A673 (cell line): ENCODE measurements around the gene NRXN3. TPM values are rescaled to one million over a fixed set of nuclear protein-coding genes. Genes with fewer than 3 reads are reported as not detected.

Experiments
- BruUV-seq: library from RNA; stranded (reverse); fragments of 400-500 nt; replicated peaks from 2 replicates; lab custom pipeline; 2021; lab: Mats Ljungman, UMichigan
- CTCF ChIA-PET: fragments of 300-600 bp; sonication (Branson Sonifier 250); formaldehyde crosslinking; loops from one replicate; lab custom pipeline; 2022; ENCODE audit warnings: antibody characterized with exemption; lab: Charles Lee
- POLR2A ChIA-PET: fragments of 300-600 bp; sonication (Branson Sonifier 250); formaldehyde crosslinking; loops from one replicate; lab custom pipeline; 2022; ENCODE audit warnings: antibody characterized with exemption; ENCODE audit not compliant: low non-redundant PET; lab: Charles Lee
- DNase-seq: peaks from one replicate; pipeline ENCODE4 v3.0.0-alpha.2; 2015; ENCODE audit warnings: low spot score
- H3K27ac ChIP-seq: fragments of 200-600 bp; sonication (generic); 2 replicates; pipeline ENCODE4 v1.5.1; 2016; ENCODE audit warnings: mixed run types, low read depth, mild to moderate bottlenecking, mixed read lengths, antibody characterized with exemption, low read length; ENCODE audit not compliant: poor library complexity, severe bottlenecking
- H3K27me3 ChIP-seq: fragments of 200-600 bp; sonication (generic); replicated peaks from 2 replicates; pipeline ENCODE4 v1.6.1; 2017; ENCODE audit warnings: mixed run types, low read depth, mild to moderate bottlenecking, mixed read lengths, antibody characterized with exemption, low read length; ENCODE audit not compliant: insufficient read depth, poor library complexity
- H3K36me3 ChIP-seq: fragments of 200-600 bp; sonication (generic); 2 replicates; pipeline ENCODE4 v1.6.1; 2016; ENCODE audit warnings: mixed run types, mild to moderate bottlenecking, mixed read lengths, antibody characterized with exemption, low read length; ENCODE audit not compliant: insufficient read depth, poor library complexity, severe bottlenecking
- H3K4me1 ChIP-seq: fragments of 200-600 bp; sonication (generic); 2 replicates; pipeline ENCODE4 v1.6.1; 2017; ENCODE audit warnings: mixed run types, mild to moderate bottlenecking, mixed read lengths, antibody characterized with exemption, low read length; ENCODE audit not compliant: insufficient read depth, poor library complexity, severe bottlenecking
- H3K4me3 ChIP-seq: fragments of 200-600 bp; sonication (generic); 2 replicates; pipeline ENCODE4 v1.5.1; 2016; ENCODE audit warnings: low read depth, mixed run types, mild to moderate bottlenecking, mixed read lengths, low read length; ENCODE audit not compliant: poor library complexity, severe bottlenecking
- H3K9me3 ChIP-seq: fragments of 200-600 bp; sonication (generic); 2 replicates; pipeline ENCODE4 v1.6.1; 2016; ENCODE audit warnings: mixed run types, low read depth, mild to moderate bottlenecking, mixed read lengths, antibody characterized with exemption, low read length; ENCODE audit not compliant: poor library complexity, severe bottlenecking
- CTCF ChIP-seq: fragments of 300-800, 200-600 bp; sonication (generic); conservative IDR thresholded peaks from 2 replicates; pipeline ENCODE4 v1.5.1; 2017; ENCODE audit warnings: low read depth, mild to moderate bottlenecking, antibody characterized with exemption, low read length, moderate library complexity, mixed read lengths
- EZH2 ChIP-seq: fragments of 200-600 bp; sonication (generic); IDR thresholded peaks from 2 replicates; pipeline ENCODE4 v1.6.1; 2017; ENCODE audit warnings: borderline replicate concordance, low read depth, mild to moderate bottlenecking, mixed read lengths, antibody characterized with exemption, low read length; ENCODE audit not compliant: poor library complexity, severe bottlenecking
- intact Hi-C: fragments of 100-400 bp; cut with micrococcal nuclease; formaldehyde crosslinking; loops from one replicate; pipeline ENCODE4 v1.10.0; 2022; ENCODE audit not compliant: unreplicated experiment
- total RNA-seq: library from RNA; stranded (reverse); gene quantifications from 2 replicates; pipeline ENCODE4 v1.2.3, GENCODE V29; 2021

The NRXN3 gene
- total RNA-seq, 1 experiment from 2014 or later = 0.21 TPM

GRCh38 chr14:79357307-79357706, 1187.1 kb downstream of the NRXN3 start:
- POLR2A ChIA-PET = no interaction called here
- no TSS peak for BruUV-seq

GRCh38 chr14:79363291-79363690, 1193.1 kb downstream of the NRXN3 start:
- Histone ChIP-seq H3K27me3 (no peaks in the 10 kb centered on the region), H3K4me1 (no peaks in the 10 kb centered on the region), H3K4me3 (no peak overlapping the region), H3K9me3 (no peaks in the 10 kb centered on the region), H3K36me3 (no peaks in the 10 kb centered on the region), H3K27ac (no peak overlapping the region)
- no TSS peak for BruUV-seq
- intact Hi-C loops = no loop called here
- TF ChIP-seq CTCF (no peak), EZH2 (no peak)
- no peak for DNase-seq
- ChIA-PET POLR2A (no interaction called here), CTCF (interaction anchor here (0.7 kb wide), 1 partner anchor 12 kb away, joined by 4 read pairs; no protein-coding TSS in a partner anchor)

More at GRCh38 chr14:79357307-79357706, 1187.1 kb downstream of the NRXN3 start:
- DNase-seq = no peak
- no peak overlapping the region for H3K27ac ChIP-seq
- peaks cover 4% of the 10 kb centered on the region for H3K27me3 ChIP-seq
- CTCF ChIA-PET = no interaction called here
- TF ChIP-seq CTCF = no peak
- TF ChIP-seq EZH2 = no peak
- no peaks in the 10 kb centered on the region for H3K36me3 ChIP-seq
- intact Hi-C loops = no loop called here
- no peaks in the 10 kb centered on the region for H3K9me3 ChIP-seq
- H3K4me1 ChIP-seq = no peaks in the 10 kb centered on the region
- no peak overlapping the region for H3K4me3 ChIP-seq

- no peak overlapping the region for H3K4me3 ChIP-seq
- H3K36me3 ChIP-seq = no peaks in the 10 kb centered on the region
- H3K9me3 ChIP-seq = no peaks in the 10 kb centered on the region
- intact Hi-C loops = no loop called here
- TF ChIP-seq CTCF (no peak), EZH2 (no peak)
- peak; percentile 9 for DNase-seq
- ChIA-PET CTCF (no interaction called here), POLR2A (interaction anchor here (0.6 kb wide), 2 partner anchors 530 to 704 kb away, joined by 3 to 7 read pairs; no protein-coding TSS in a partner anchor)
- no TSS peak for BruUV-seq
- no peak overlapping the region for H3K27ac ChIP-seq
- no peaks in the 10 kb centered on the region for H3K4me1 ChIP-seq
- peaks cover 2% of the 10 kb centered on the region for H3K27me3 ChIP-seq
Measured at GRCh38 chr14:79369359-79370332, 1199.5 kb downstream of the NRXN3 start.
